Mesenchymal stem cell (in vitro differentiated cells and primary cell): Measurements from ENCODE around the gene AGO4.
"Not testable (repeated sequence)": the region's sequence is repeated elsewhere in the genome, so short reads cannot be mapped to it uniquely, and the experiment has no call there.

Source experiments
- DNase-seq: peaks from one replicate; pipeline ENCODE4 v3.0.0-alpha.2; 2013
- H2AFZ ChIP-seq: one replicate; pipeline ENCODE4 v1.6.1; 2013; ENCODE audit warnings: low read depth, mild to moderate bottlenecking, control low read depth, inconsistent platforms, low read length, moderate library complexity
- H2AK5ac ChIP-seq: 2 replicates; pipeline ENCODE4 v1.6.1; 2013; ENCODE audit warnings: low read length, moderate library complexity, mild to moderate bottlenecking, inconsistent platforms; ENCODE audit not compliant: severe bottlenecking
- H2BK120ac ChIP-seq: one replicate; pipeline ENCODE4 v1.6.1; 2013; ENCODE audit warnings: low read depth, mild to moderate bottlenecking, inconsistent platforms, low read length, moderate library complexity
- H2BK12ac ChIP-seq, 2 experiments: one replicate each; pipeline ENCODE4 v1.6.1; 2013; ENCODE audit warnings: inconsistent platforms in 2 of 2, low read length in 2 of 2, mild to moderate bottlenecking in 2 of 2, moderate library complexity in 2 of 2, control low read depth in 1 of 2
- H2BK15ac ChIP-seq: one replicate; pipeline ENCODE4 v1.6.1; 2013; ENCODE audit warnings: mild to moderate bottlenecking, low read depth, inconsistent platforms; ENCODE audit not compliant: poor library complexity, severe bottlenecking
- H2BK5ac ChIP-seq: 2 replicates; pipeline ENCODE4 v1.6.1; 2013; ENCODE audit warnings: low read depth, mild to moderate bottlenecking, low read length, control low read depth, inconsistent platforms; ENCODE audit not compliant: poor library complexity, severe bottlenecking
- H3K14ac ChIP-seq, 2 experiments: one replicate each; pipeline ENCODE4 v1.6.1; 2013; ENCODE audit warnings: inconsistent platforms in 2 of 2, low read length in 2 of 2, control low read depth in 1 of 2, mild to moderate bottlenecking in 1 of 2, moderate library complexity in 1 of 2
- H3K18ac ChIP-seq, 2 experiments: one replicate each; pipeline ENCODE4 v1.6.1; 2013; ENCODE audit warnings: inconsistent platforms in 2 of 2, low read length in 2 of 2, control low read depth in 1 of 2, low read depth in 1 of 2, mild to moderate bottlenecking in 1 of 2
- H3K23ac ChIP-seq, 2 experiments: one replicate each; pipeline ENCODE4 v1.6.1; 2013; ENCODE audit warnings: inconsistent platforms in 2 of 2, low read length in 2 of 2, mild to moderate bottlenecking in 2 of 2, moderate library complexity in 2 of 2, control low read depth in 1 of 2
- H3K27ac ChIP-seq: 2 replicates; pipeline ENCODE4 v1.5.1; 2013; ENCODE audit warnings: mild to moderate bottlenecking, moderate library complexity, low read length, control low read depth, inconsistent platforms; ENCODE audit not compliant: poor library complexity, severe bottlenecking
- H3K27me3 ChIP-seq, 2 experiments: 2 replicates each; pipeline versions ENCODE4 v1.6.1 to v1.7.0; 2013; ENCODE audit warnings: low read length in 2 of 2, mild to moderate bottlenecking in 2 of 2, moderate library complexity in 2 of 2, control low read depth in 1 of 2, inconsistent platforms in 1 of 2; ENCODE audit not compliant: control insufficient read depth in 1 of 2, insufficient read depth in 1 of 2
- H3K36me3 ChIP-seq, 2 experiments: 2 replicates each; pipeline versions ENCODE4 v1.6.1 to v1.7.0; 2013; ENCODE audit warnings: low read length in 2 of 2, control low read depth in 1 of 2, inconsistent platforms in 1 of 2, low read depth in 1 of 2, mild to moderate bottlenecking in 1 of 2; ENCODE audit not compliant: insufficient read depth in 2 of 2, control insufficient read depth in 1 of 2
- H3K4ac ChIP-seq, 2 experiments: one replicate each; pipeline ENCODE4 v1.6.1; 2013; ENCODE audit warnings: inconsistent platforms in 2 of 2, low read length in 2 of 2, mild to moderate bottlenecking in 2 of 2, moderate library complexity in 2 of 2, control low read depth in 1 of 2, low read depth in 1 of 2
- H3K4me1 ChIP-seq: 2 replicates; pipeline ENCODE4 v1.6.1; 2013; ENCODE audit warnings: low read depth, low read length, control low read depth; ENCODE audit not compliant: control insufficient read depth, insufficient read depth
- H3K4me2 ChIP-seq: 2 replicates; pipeline ENCODE4 v1.6.1; 2013; ENCODE audit warnings: low read length, mild to moderate bottlenecking, inconsistent platforms; ENCODE audit not compliant: poor library complexity, severe bottlenecking
- H3K4me3 ChIP-seq, 2 experiments: 2 replicates each; pipeline versions ENCODE4 v1.5.1 to v1.7.0; 2013; ENCODE audit warnings: low read length in 2 of 2, mild to moderate bottlenecking in 2 of 2, control low read depth in 1 of 2, low read depth in 1 of 2; ENCODE audit not compliant: insufficient read depth in 1 of 2
- H3K79me1 ChIP-seq: replicated peaks from 2 replicates; pipeline ENCODE4 v1.6.1; 2013; ENCODE audit warnings: mild to moderate bottlenecking, control low read depth, low read length, inconsistent platforms; ENCODE audit not compliant: poor library complexity, severe bottlenecking
- H3K9ac ChIP-seq: 2 replicates; pipeline ENCODE4 v1.7.0; 2013; ENCODE audit warnings: mild to moderate bottlenecking, low read length, moderate library complexity
- H3K9me3 ChIP-seq: 2 replicates; pipeline ENCODE4 v1.7.0; 2013; ENCODE audit warnings: mild to moderate bottlenecking, low read length; ENCODE audit not compliant: control insufficient read depth
- H4K8ac ChIP-seq: one replicate; pipeline ENCODE4 v1.6.1; 2013; ENCODE audit warnings: inconsistent platforms, mild to moderate bottlenecking, low read length, moderate library complexity
- H4K91ac ChIP-seq: one replicate; pipeline ENCODE4 v1.6.1; 2013; ENCODE audit warnings: mild to moderate bottlenecking, low read length, inconsistent platforms
- WGBS: methylation state at CpG from one replicate; pipeline ENCODE4 v1.1.7; 2013; ENCODE audit warnings: mixed read lengths; 5-methylcytosine and 5-hydroxymethylcytosine counted together

AGO4 gene

GRCh38 chr1:35887508-35887907, 79.7 kb downstream of the AGO4 start:
- H3K27ac ChIP-seq: no peak overlapping the region
- no peak overlapping the region for H3K4me3 ChIP-seq
- no peak overlapping the region for H2AFZ ChIP-seq
- no peak overlapping the region for H3K4me2 ChIP-seq
- WGBS: 73% methylated on average over 2 of the region's 2 CpGs
- no peak overlapping the region for H3K9ac ChIP-seq
- no peak overlapping the region for H2BK12ac ChIP-seq
- H3K23ac ChIP-seq: no peak overlapping the region
- no peaks in the 10 kb centered on the region for H3K9me3 ChIP-seq
- peaks cover 29% of the 10 kb centered on the region for H3K79me1 ChIP-seq
- H3K4me1 ChIP-seq: peaks cover 18% of the 10 kb centered on the region
- no peak overlapping the region for H4K8ac ChIP-seq
- no peak overlapping the region for H4K91ac ChIP-seq
- H2BK120ac ChIP-seq: no peak overlapping the region
- no peak overlapping the region for H2BK5ac ChIP-seq
- no peak overlapping the region for H3K18ac ChIP-seq
- no peak overlapping the region for H3K14ac ChIP-seq
- no peak overlapping the region for H2BK15ac ChIP-seq
- no peaks in the 10 kb centered on the region for H3K27me3 ChIP-seq
- peaks cover 10 to 35% of the 10 kb centered on the region in 2 experiments for H3K36me3 ChIP-seq
- no peak overlapping the region for H2AK5ac ChIP-seq
- no peak for DNase-seq
- no peak overlapping the region for H3K4ac ChIP-seq

- DNase-seq: no peak
- 96% methylated on average over 11 of the region's 11 CpGs for WGBS
- Histone ChIP-seq H3K4me1 (peaks cover 15% of the 10 kb centered on the region), H4K91ac (no peak overlapping the region), H3K27me3 (no peaks in the 10 kb centered on the region), H3K36me3 (peaks cover 15 to 42% of the 10 kb centered on the region in 2 experiments), H3K23ac (no peak overlapping the region), H2BK5ac (no peak overlapping the region), H3K4me2 (no peak overlapping the region), H4K8ac (no peak overlapping the region), H3K9ac (no peak overlapping the region), H2BK120ac (no peak overlapping the region), H3K9me3 (no peaks in the 10 kb centered on the region), H2BK12ac (no peak overlapping the region), H3K79me1 (peaks cover 28% of the 10 kb centered on the region), H3K4me3 (no peak overlapping the region), H3K14ac (no peak overlapping the region), H2AFZ (no peak overlapping the region), H3K4ac (no peak overlapping the region), H2BK15ac (no peak overlapping the region), H2AK5ac (no peak overlapping the region), H3K27ac (no peak overlapping the region), H3K18ac (no peak overlapping the region)
Measured at GRCh38 chr1:35888255-35888654, 80.4 kb downstream of the AGO4 start.

GRCh38 chr1:35888981-35889380, 81.2 kb downstream of the AGO4 start:
- Histone ChIP-seq H3K79me1 (peaks cover 23% of the 10 kb centered on the region), H3K36me3 (peaks cover 22 to 50% of the 10 kb centered on the region in 2 experiments), H3K4me1 (peaks cover 14% of the 10 kb centered on the region)
- not testable (repeated sequence) for H3K27ac ChIP-seq, H4K91ac ChIP-seq, H2BK15ac ChIP-seq, H2AFZ ChIP-seq, H3K4me3 ChIP-seq, H3K18ac ChIP-seq, H3K9ac ChIP-seq, H3K9me3 ChIP-seq, H3K27me3 ChIP-seq, H3K14ac ChIP-seq, H2BK120ac ChIP-seq, H3K4ac ChIP-seq, H2AK5ac ChIP-seq, H4K8ac ChIP-seq, H3K23ac ChIP-seq, H3K4me2 ChIP-seq, H2BK12ac ChIP-seq, H2BK5ac ChIP-seq, DNase-seq
- WGBS: 100% methylated on average over 3 of the region's 3 CpGs

GRCh38 chr1:35893051-35893879, 85.4 kb downstream of the AGO4 start:
- H2BK5ac ChIP-seq: no peak overlapping the region
- H3K14ac ChIP-seq: no peak overlapping the region
- no peaks in the 10 kb centered on the region for H3K9me3 ChIP-seq
- no peak overlapping the region for H3K27ac ChIP-seq
- peaks cover 4% of the 10 kb centered on the region for H3K4me1 ChIP-seq
- no peak overlapping the region for H2BK15ac ChIP-seq
- H3K4me2 ChIP-seq: no peak overlapping the region
- H3K27me3 ChIP-seq: no peaks in the 10 kb centered on the region
- H4K91ac ChIP-seq: no peak overlapping the region
- no peak overlapping the region for H3K23ac ChIP-seq
- WGBS: 98% methylated on average over 14 of the region's 14 CpGs
- peaks cover 8% of the 10 kb centered on the region for H3K79me1 ChIP-seq
- H3K36me3 ChIP-seq: peaks cover 33 to 87% of the 10 kb centered on the region in 2 experiments
- no peak overlapping the region for H2AFZ ChIP-seq
- no peak overlapping the region for H3K4me3 ChIP-seq
- no peak overlapping the region for H3K4ac ChIP-seq
- no peak overlapping the region for H3K18ac ChIP-seq
- H2BK120ac ChIP-seq: no peak overlapping the region
- H2BK12ac ChIP-seq: no peak overlapping the region
- no peak overlapping the region for H3K9ac ChIP-seq
- no peak for DNase-seq
- H2AK5ac ChIP-seq: no peak overlapping the region
- no peak overlapping the region for H4K8ac ChIP-seq
